HEK293T (cell line): ENCODE measurements around the gene SLC17A9.

Source experiments
- CTCF ChIA-PET: fragments of 350-600 bp; formaldehyde crosslinking; extraction: SDS; loops from one replicate; lab custom pipeline; 2021; ENCODE audit warnings: antibody characterized with exemption, inconsistent platforms; lab: Yijun Ruan, JAX
- POLR2A ChIA-PET: fragments of 350-600 bp; formaldehyde crosslinking; extraction: SDS; loops from one replicate; lab custom pipeline; 2020; ENCODE audit warnings: antibody characterized with exemption, inconsistent platforms; lab: Yijun Ruan, JAX
- DNase-seq: peaks from one replicate; pipeline ENCODE4 v3.0.0; 2012; ENCODE audit warnings: mixed read lengths; ENCODE audit errors: extremely low spot score
- ARNT ChIP-seq: fragments of 450-650 bp; IDR thresholded peaks from 2 replicates; pipeline ENCODE4 v1.6.1; 2017; ENCODE audit warnings: mild to moderate bottlenecking
- BHLHE40 ChIP-seq: fragments of 450-650 bp; IDR thresholded peaks from 2 replicates; pipeline ENCODE4 v1.6.1; 2016; ENCODE audit warnings: mild to moderate bottlenecking, moderate library complexity, borderline replicate concordance
- CTBP1 ChIP-seq: fragments of 450-650 bp; IDR thresholded peaks from 2 replicates; pipeline ENCODE4 v1.6.1; 2016; ENCODE audit warnings: borderline replicate concordance
- ELF4 ChIP-seq: fragments of 450-650 bp; IDR thresholded peaks from 2 replicates; pipeline ENCODE4 v1.6.1; 2017; ENCODE audit warnings: antibody characterized with exemption
- FOXA1 ChIP-seq: fragments of 450-650 bp; IDR thresholded peaks from 2 replicates; pipeline ENCODE4 v1.6.1; 2016; ENCODE audit warnings: mild to moderate bottlenecking
- FOXK2 ChIP-seq: fragments of 450-650 bp; IDR thresholded peaks from 2 replicates; pipeline ENCODE4 v1.6.1; 2016; ENCODE audit warnings: mild to moderate bottlenecking
- FOXM1 ChIP-seq: fragments of 450-650 bp; IDR thresholded peaks from 2 replicates; pipeline ENCODE4 v1.6.1; 2017; ENCODE audit warnings: mild to moderate bottlenecking, borderline replicate concordance
- HDGF ChIP-seq: fragments of 450-650 bp; IDR thresholded peaks from 2 replicates; pipeline ENCODE4 v1.6.1; 2017; ENCODE audit warnings: antibody characterized with exemption, borderline replicate concordance
- L3MBTL2 ChIP-seq: fragments of 450-650 bp; conservative IDR thresholded peaks from 2 replicates; pipeline ENCODE4 v1.6.1; 2016; ENCODE audit warnings: mild to moderate bottlenecking
- LEF1 ChIP-seq: fragments of 450-650 bp; IDR thresholded peaks from 2 replicates; pipeline ENCODE4 v1.6.1; 2017; ENCODE audit warnings: mild to moderate bottlenecking, borderline replicate concordance
- NFRKB ChIP-seq: fragments of 450-650 bp; IDR thresholded peaks from 2 replicates; pipeline ENCODE4 v1.6.1; 2016; ENCODE audit warnings: mild to moderate bottlenecking, moderate library complexity
- PKNOX1 ChIP-seq: fragments of 450-650 bp; IDR thresholded peaks from 2 replicates; pipeline ENCODE4 v1.6.1; 2016
- SP1 ChIP-seq: fragments of 450-650 bp; IDR thresholded peaks from 2 replicates; pipeline ENCODE4 v1.6.1; 2017
- SUZ12 ChIP-seq: fragments of 450-650 bp; IDR thresholded peaks from 2 replicates; pipeline ENCODE4 v1.6.1; 2016; ENCODE audit warnings: mild to moderate bottlenecking
- TARDBP ChIP-seq: fragments of 450-650 bp; IDR thresholded peaks from 2 replicates; pipeline ENCODE4 v1.6.1; 2016
- ZNF384 ChIP-seq: fragments of 450-650 bp; IDR thresholded peaks from 2 replicates; pipeline ENCODE4 v1.6.1; 2016

SLC17A9 gene

GRCh38 chr20:62987114-62987513, 34.6 kb downstream of the SLC17A9 start:
- ChIA-PET CTCF (no interaction called here), POLR2A (no interaction called here)
- no peak for DNase-seq
- no peak for TF ChIP-seq FOXA1
- no peak for TF ChIP-seq SUZ12
- no peak for TF ChIP-seq HDGF
- TF ChIP-seq FOXK2, result no peak
- no peak for TF ChIP-seq CTBP1
- no peak for TF ChIP-seq ELF4
- no peak for TF ChIP-seq TARDBP
- TF ChIP-seq NFRKB, result no peak
- TF ChIP-seq PKNOX1, result no peak
- TF ChIP-seq SP1, result no peak
- TF ChIP-seq ZNF384, result no peak
- no peak for TF ChIP-seq LEF1
- no peak for TF ChIP-seq L3MBTL2
- no peak for TF ChIP-seq BHLHE40
- TF ChIP-seq FOXM1, result no peak
- TF ChIP-seq ARNT, result no peak

GRCh38 chr20:62989201-62989601, 36.7 kb downstream of the SLC17A9 start:
- ChIA-PET CTCF (no interaction called here), POLR2A (no interaction called here)

GRCh38 chr20:62990306-62990825, 37.9 kb downstream of the SLC17A9 start:
- CTCF ChIA-PET, result no interaction called here

More at GRCh38 chr20:62989201-62989601, 36.7 kb downstream of the SLC17A9 start:
- DNase-seq, result no peak
- TF ChIP-seq SP1 (no peak), FOXK2 (no peak), BHLHE40 (no peak), L3MBTL2 (no peak)

GRCh38 chr20:62991196-62991807, 38.8 kb downstream of the SLC17A9 start:
- no peak for DNase-seq
- TF ChIP-seq CTBP1, result no peak
- TF ChIP-seq ARNT, result no peak
- TF ChIP-seq TARDBP, result no peak
- no peak for TF ChIP-seq FOXK2
- TF ChIP-seq SUZ12, result no peak
- no peak for TF ChIP-seq FOXM1
- TF ChIP-seq L3MBTL2, result no peak
- TF ChIP-seq ZNF384, result no peak
- no peak for TF ChIP-seq SP1
- ChIA-PET CTCF (no interaction called here), POLR2A (no interaction called here)

More at GRCh38 chr20:62990306-62990825, 37.9 kb downstream of the SLC17A9 start:
- POLR2A ChIA-PET, result no interaction called here
- no peak for DNase-seq
- no peak for TF ChIP-seq SP1
- TF ChIP-seq BHLHE40, result no peak
- TF ChIP-seq FOXM1, result no peak
- TF ChIP-seq CTBP1, result no peak
- no peak for TF ChIP-seq FOXA1
- no peak for TF ChIP-seq ELF4
- no peak for TF ChIP-seq ZNF384
- TF ChIP-seq FOXK2, result no peak
- TF ChIP-seq HDGF, result no peak
- no peak for TF ChIP-seq SUZ12
- TF ChIP-seq NFRKB, result no peak
- no peak for TF ChIP-seq LEF1
- no peak for TF ChIP-seq L3MBTL2
- TF ChIP-seq TARDBP, result no peak
- no peak for TF ChIP-seq ARNT
- TF ChIP-seq PKNOX1, result no peak

- TF ChIP-seq SUZ12 (no peak), NFRKB (no peak), FOXA1 (no peak), ZNF384 (no peak), ELF4 (no peak), HDGF (no peak), BHLHE40 (no peak), TARDBP (no peak), LEF1 (no peak), L3MBTL2 (no peak), CTBP1 (no peak), FOXM1 (no peak), SP1 (no peak), ARNT (no peak), PKNOX1 (no peak), FOXK2 (no peak)
- ChIA-PET CTCF (interaction anchor here (0.5 kb wide), 1 partner anchor 99 kb away, joined by 3 read pairs; no protein-coding TSS in a partner anchor), POLR2A (no interaction called here)
- DNase-seq, result no peak
Measured at GRCh38 chr20:62991863-62992262, 39.4 kb downstream of the SLC17A9 start.

- DNase-seq, result no peak
- TF ChIP-seq NFRKB (no peak), CTBP1 (no peak), HDGF (no peak), ARNT (no peak), SP1 (no peak), ELF4 (no peak), FOXM1 (no peak), L3MBTL2 (no peak), FOXK2 (no peak), FOXA1 (no peak), TARDBP (no peak), PKNOX1 (no peak), ZNF384 (no peak), BHLHE40 (no peak), SUZ12 (no peak), LEF1 (no peak)
- POLR2A ChIA-PET, result no interaction called here
- CTCF ChIA-PET, result no interaction called here
Measured at GRCh38 chr20:62993856-62994494, 41.5 kb downstream of the SLC17A9 start.
